ENCODE results near the gene INTS1. TPM values are rescaled to one million over a fixed set of nuclear protein-coding genes. Genes with fewer than 3 reads are reported as not detected.
"Not testable (repeated sequence)": the region's sequence is repeated elsewhere in the genome, so short reads cannot be mapped to it uniquely, and the experiment has no call there.

Gene INTS1
- total RNA-seq, 1 donor from 2014 or later, result 81.9 TPM

GRCh38 chr7:1447112-1447511 lies 57.1 kb downstream of the INTS1 start:
- H3K27me3 Mint-ChIP-seq (ENCODE audit: low read depth, unreplicated experiment), result no peaks in the 10 kb centered on the region
- no peaks in the 10 kb centered on the region for H3K9me3 ChIP-seq (ENCODE audit: insufficient read depth, low read depth, low read length)
- H3K4me1 Mint-ChIP-seq (ENCODE audit: low read depth, unreplicated experiment), result no peaks in the 10 kb centered on the region
- no peaks in the 10 kb centered on the region for H3K36me3 ChIP-seq (ENCODE audit: insufficient read depth, low read length)
- no peak overlapping the region for H2AFZ ChIP-seq (ENCODE audit: low read depth, low read length)
- no peaks in the 10 kb centered on the region for H3K9me3 Mint-ChIP-seq (ENCODE audit: unreplicated experiment)
- peaks cover 2% of the 10 kb centered on the region for H3K36me3 Mint-ChIP-seq (ENCODE audit: low read depth, unreplicated experiment)
- no peak overlapping the region for H3K4me3 ChIP-seq (ENCODE audit: insufficient read depth, low read depth, low read length)
- TF ChIP-seq CTCF (IDR thresholded peaks at IDR 0.05; ENCODE audit: insufficient read depth, low read depth, low read length) (no peak), EZH2 (IDR thresholded peaks at IDR 0.05; ENCODE audit: insufficient read depth, low read length) (no peak)
- peaks cover 21% of the 10 kb centered on the region for H3K79me2 ChIP-seq (ENCODE audit: insufficient read depth, low read length)
- no peak for FAIRE-seq
- no peak for DNase-seq (ENCODE audit: low read depth)
- no peak overlapping the region for H3K9ac ChIP-seq (ENCODE audit: low read length)
- H3K27ac ChIP-seq (ENCODE audit: low read depth, low read length), result no peak overlapping the region
- H4K20me1 ChIP-seq (ENCODE audit: insufficient read depth, low read length), result peaks cover 41% of the 10 kb centered on the region
- H3K27me3 ChIP-seq (ENCODE audit: insufficient read depth, low read length), result no peaks in the 10 kb centered on the region
- H3K27ac Mint-ChIP-seq (ENCODE audit: unreplicated experiment), result no peak overlapping the region
- H3K4me2 ChIP-seq (ENCODE audit: low read length), result no peak overlapping the region
- H3K4me1 ChIP-seq (ENCODE audit: insufficient read depth, low read length), result no peaks in the 10 kb centered on the region
- no peak overlapping the region for H3K4me3 Mint-ChIP-seq (ENCODE audit: unreplicated experiment)

GRCh38 chr7:1446620-1447032 lies 57.6 kb downstream of the INTS1 start:
- H3K4me1 ChIP-seq (ENCODE audit: insufficient read depth, low read length), result no peaks in the 10 kb centered on the region
- Mint-ChIP-seq H3K9me3 (ENCODE audit: unreplicated experiment) (no peaks in the 10 kb centered on the region), H3K27ac (ENCODE audit: unreplicated experiment) (no peak overlapping the region), H3K36me3 (ENCODE audit: low read depth, unreplicated experiment) (peaks cover 2% of the 10 kb centered on the region), H3K4me3 (ENCODE audit: unreplicated experiment) (no peak overlapping the region), H3K4me1 (ENCODE audit: low read depth, unreplicated experiment) (no peaks in the 10 kb centered on the region), H3K27me3 (ENCODE audit: low read depth, unreplicated experiment) (no peaks in the 10 kb centered on the region)
- H3K4me2 ChIP-seq (ENCODE audit: low read length), result no peak overlapping the region
- DNase-seq (ENCODE audit: low read depth) (no peak), FAIRE-seq (no peak)
- H4K20me1 ChIP-seq (ENCODE audit: insufficient read depth, low read length), result peaks cover 41% of the 10 kb centered on the region
- H3K9me3 ChIP-seq (ENCODE audit: insufficient read depth, low read depth, low read length), result no peaks in the 10 kb centered on the region
- TF ChIP-seq CTCF (IDR thresholded peaks at IDR 0.05; ENCODE audit: insufficient read depth, low read depth, low read length) (no peak), EZH2 (IDR thresholded peaks at IDR 0.05; ENCODE audit: insufficient read depth, low read length) (no peak)
- no peak overlapping the region for H2AFZ ChIP-seq (ENCODE audit: low read depth, low read length)
- no peaks in the 10 kb centered on the region for H3K27me3 ChIP-seq (ENCODE audit: insufficient read depth, low read length)
- peaks cover 16% of the 10 kb centered on the region for H3K79me2 ChIP-seq (ENCODE audit: insufficient read depth, low read length)
- H3K9ac ChIP-seq (ENCODE audit: low read length), result no peak overlapping the region
- H3K27ac ChIP-seq (ENCODE audit: low read depth, low read length), result no peak overlapping the region
- no peak overlapping the region for H3K4me3 ChIP-seq (ENCODE audit: insufficient read depth, low read depth, low read length)
- H3K36me3 ChIP-seq (ENCODE audit: insufficient read depth, low read length), result no peaks in the 10 kb centered on the region

- H3K9ac ChIP-seq (ENCODE audit: low read length); FAIRE-seq; H3K27ac ChIP-seq (ENCODE audit: low read depth, low read length); H3K4me1 Mint-ChIP-seq (ENCODE audit: low read depth, unreplicated experiment); H3K27me3 Mint-ChIP-seq (ENCODE audit: low read depth, unreplicated experiment); H3K9me3 ChIP-seq (ENCODE audit: insufficient read depth, low read depth, low read length); H3K4me3 ChIP-seq (ENCODE audit: insufficient read depth, low read depth, low read length); H3K9me3 Mint-ChIP-seq (ENCODE audit: unreplicated experiment); H3K27me3 ChIP-seq (ENCODE audit: insufficient read depth, low read length); H3K4me2 ChIP-seq (ENCODE audit: low read length); H3K4me3 Mint-ChIP-seq (ENCODE audit: unreplicated experiment); H2AFZ ChIP-seq (ENCODE audit: low read depth, low read length); H3K36me3 ChIP-seq (ENCODE audit: insufficient read depth, low read length); H3K36me3 Mint-ChIP-seq (ENCODE audit: low read depth, unreplicated experiment); H3K4me1 ChIP-seq (ENCODE audit: insufficient read depth, low read length); H3K27ac Mint-ChIP-seq (ENCODE audit: unreplicated experiment): not testable (repeated sequence)
- Histone ChIP-seq H3K79me2 (ENCODE audit: insufficient read depth, low read length) (peaks cover 10% of the 10 kb centered on the region), H4K20me1 (ENCODE audit: insufficient read depth, low read length) (peaks cover 35% of the 10 kb centered on the region)
- DNase-seq (ENCODE audit: low read depth), result peak; percentile 38
Measured at GRCh38 chr7:1446026-1446425, 58.2 kb downstream of the INTS1 start.
